ENCODE data around the gene DCC.

DNA sequence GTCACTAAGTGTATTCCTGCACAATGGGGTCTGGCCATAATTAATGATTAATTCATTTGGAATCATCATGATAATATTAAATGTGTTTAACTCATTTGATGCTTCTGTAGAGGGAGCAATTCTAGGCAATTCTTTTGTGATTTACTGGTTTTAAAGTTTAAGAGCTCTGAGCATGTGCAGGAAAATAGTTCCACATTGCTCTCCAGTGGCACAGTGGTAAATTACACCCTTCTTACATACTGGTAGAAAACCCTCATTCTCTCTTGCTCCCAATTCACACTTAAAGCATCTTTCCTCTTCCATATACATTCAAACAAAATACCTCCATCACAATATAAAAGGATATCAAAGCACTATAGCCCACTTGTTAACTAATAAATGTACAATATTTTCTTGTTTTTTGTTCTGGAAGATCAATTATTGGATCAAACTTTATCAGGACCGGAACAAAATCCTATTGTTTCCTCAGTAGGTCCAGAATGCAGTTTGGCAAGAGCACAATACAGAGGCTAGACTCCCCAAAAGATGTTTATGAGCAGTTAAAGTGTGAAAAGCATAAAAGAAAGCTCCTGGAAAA lies 1040.2 kb downstream of the DCC start:
- TF ChIP-seq, protein P1, sequence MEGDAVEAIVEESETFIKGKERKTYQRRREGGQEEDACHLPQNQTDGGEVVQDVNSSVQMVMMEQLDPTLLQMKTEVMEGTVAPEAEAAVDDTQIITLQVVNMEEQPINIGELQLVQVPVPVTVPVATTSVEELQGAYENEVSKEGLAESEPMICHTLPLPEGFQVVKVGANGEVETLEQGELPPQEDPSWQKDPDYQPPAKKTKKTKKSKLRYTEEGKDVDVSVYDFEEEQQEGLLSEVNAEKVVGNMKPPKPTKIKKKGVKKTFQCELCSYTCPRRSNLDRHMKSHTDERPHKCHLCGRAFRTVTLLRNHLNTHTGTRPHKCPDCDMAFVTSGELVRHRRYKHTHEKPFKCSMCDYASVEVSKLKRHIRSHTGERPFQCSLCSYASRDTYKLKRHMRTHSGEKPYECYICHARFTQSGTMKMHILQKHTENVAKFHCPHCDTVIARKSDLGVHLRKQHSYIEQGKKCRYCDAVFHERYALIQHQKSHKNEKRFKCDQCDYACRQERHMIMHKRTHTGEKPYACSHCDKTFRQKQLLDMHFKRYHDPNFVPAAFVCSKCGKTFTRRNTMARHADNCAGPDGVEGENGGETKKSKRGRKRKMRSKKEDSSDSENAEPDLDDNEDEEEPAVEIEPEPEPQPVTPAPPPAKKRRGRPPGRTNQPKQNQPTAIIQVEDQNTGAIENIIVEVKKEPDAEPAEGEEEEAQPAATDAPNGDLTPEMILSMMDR (IDR thresholded peaks at IDR 0.05), result peak; percentile 25; the same call in 1 of the 2 replicates
- TF ChIP-seq EP300 (IDR thresholded peaks at IDR 0.05; ENCODE audit: borderline replicate concordance in 1 of 2, low read depth in 1 of 2, low read length in 1 of 2), result peak in 1 of 2 experiments; percentile 34; a peak in 1 of 4 replicates
- no peak for TF ChIP-seq POLR2AphosphoS5 (IDR thresholded peaks at IDR 0.05; ENCODE audit: low read depth, low read length)
